HCT116 (cell line): ENCODE data around the gene ATXN7L1.

Source experiments
- CTCF ChIP-seq, 3 experiments: fragments of 200-600 bp in 1 of 3; sonication (generic) in 1 of 3; IDR thresholded peaks in 2 of 3; conservative IDR thresholded peaks in 1 of 3; 2 replicates each; pipeline ENCODE4 v1.5.1; 2012 to 2017; ENCODE audit warnings: low read depth in 2 of 3, low read length in 2 of 3, antibody characterized with exemption in 1 of 3, borderline replicate concordance in 1 of 3, control low read depth in 1 of 3, mild to moderate bottlenecking in 1 of 3, mixed read lengths in 1 of 3, mixed run types in 1 of 3, moderate library complexity in 1 of 3; ENCODE audit not compliant: insufficient read depth in 1 of 3
- EGR1 ChIP-seq: IDR thresholded peaks from 2 replicates; pipeline ENCODE4 v1.6.1; 2012; ENCODE audit warnings: low read depth
- EZH2phosphoT487 ChIP-seq: fragments of 200-600 bp; IDR thresholded peaks from 2 replicates; pipeline ENCODE4 v1.6.1; 2018; ENCODE audit warnings: antibody characterized with exemption, borderline replicate concordance
- POLR2AphosphoS5 ChIP-seq: IDR thresholded peaks from 2 replicates; pipeline ENCODE4 v1.6.1; 2011; ENCODE audit warnings: mild to moderate bottlenecking, low read depth, low read length, moderate library complexity

GRCh38 chr7:105635197-105635596, 241.2 kb downstream of the ATXN7L1 start:
- TF ChIP-seq CTCF (IDR thresholded peaks at IDR 0.05 in 2 of 3, conservative IDR thresholded peaks at IDR 0.05 in 1 of 3; ENCODE audit: borderline replicate concordance in 1 of 3, insufficient read depth in 1 of 3, low read depth in 2 of 3, low read length in 2 of 3): no peak
- no peak for TF ChIP-seq POLR2AphosphoS5
- no peak for TF ChIP-seq EZH2phosphoT487
- no peak for TF ChIP-seq EGR1
